ENCODE results near the gene TASP1.
A peak's percentile ranks its signal among the peaks of the same experiment; 100 is the strongest.

Gene TASP1

GRCh38 chr20:13436530-13436929 is 202.2 kb downstream of the TASP1 start:
- DNase-seq (ENCODE audit: low spot score) = peak; percentile 30

- DNase-seq (ENCODE audit: low spot score) = no peak
Observed at GRCh38 chr20:13432126-13432525, 206.6 kb downstream of the TASP1 start.

- no peak for DNase-seq (ENCODE audit: low spot score)
Observed at GRCh38 chr20:13430346-13431002, 208.3 kb downstream of the TASP1 start.

GRCh38 chr20:13428684-13429083 is 210.0 kb downstream of the TASP1 start:
- no peak for DNase-seq (ENCODE audit: low spot score)

- no peak for DNase-seq (ENCODE audit: low spot score)
Observed at GRCh38 chr20:13426870-13427269, 211.9 kb downstream of the TASP1 start.

- DNase-seq (ENCODE audit: low spot score) = no peak
Observed at GRCh38 chr20:13425381-13426135, 213.2 kb downstream of the TASP1 start.

GRCh38 chr20:13424174-13424833 is 214.4 kb downstream of the TASP1 start:
- DNase-seq (ENCODE audit: low spot score) = no peak

- no peak for DNase-seq (ENCODE audit: low spot score)
Observed at GRCh38 chr20:13423472-13424173, 215.1 kb downstream of the TASP1 start.

GRCh38 chr20:13422637-13423036 is 216.1 kb downstream of the TASP1 start:
- DNase-seq (ENCODE audit: low spot score) = no peak

GRCh38 chr20:13420625-13421024 is 218.1 kb downstream of the TASP1 start:
- no peak for DNase-seq (ENCODE audit: low spot score)

- DNase-seq (ENCODE audit: low spot score) = no peak
Observed at GRCh38 chr20:13419477-13419876, 219.3 kb downstream of the TASP1 start.

- no peak for DNase-seq (ENCODE audit: low spot score)
Observed at GRCh38 chr20:13418263-13419229, 220.2 kb downstream of the TASP1 start.

- no peak for DNase-seq (ENCODE audit: low spot score)
Observed at GRCh38 chr20:13416531-13416930, 222.2 kb downstream of the TASP1 start.

- DNase-seq (ENCODE audit: low spot score) = no peak
Observed at GRCh38 chr20:13412806-13413445, 225.8 kb downstream of the TASP1 start.

GRCh38 chr20:13404293-13404692 is 234.4 kb downstream of the TASP1 start:
- DNase-seq (ENCODE audit: low spot score) = no peak

GRCh38 chr20:13403453-13403852 is 235.3 kb downstream of the TASP1 start:
- DNase-seq (ENCODE audit: low spot score) = no peak

GRCh38 chr20:13402986-13403385 is 235.7 kb downstream of the TASP1 start:
- no peak for DNase-seq (ENCODE audit: low spot score)

GRCh38 chr20:13402171-13402760 is 236.5 kb downstream of the TASP1 start:
- no peak for DNase-seq (ENCODE audit: low spot score)

GRCh38 chr20:13401596-13401995 is 237.1 kb downstream of the TASP1 start:
- DNase-seq (ENCODE audit: low spot score) = no peak

GRCh38 chr20:13400453-13400852 is 238.3 kb downstream of the TASP1 start:
- DNase-seq (ENCODE audit: low spot score) = no peak

Data from D341Med (cell line).